T-helper 2 cell treated with Interferon-gamma antibody and Interleukin-4, amounts not matched to agents 100 ng/mL and 5 ng/mL, for 36 hours (primary cell): ENCODE results near the gene NPTXR. TPM values are rescaled to one million over a fixed set of nuclear protein-coding genes. Genes with fewer than 3 reads are reported as not detected.

Source experiments
- intact Hi-C: fragments of 100-400 bp; cut with micrococcal nuclease; formaldehyde crosslinking; loops from one replicate; pipeline ENCODE4 v1.15.1; 2023
- total RNA-seq: library from RNA; stranded (reverse); gene quantifications from 2 replicates; pipeline ENCODE4 v1.2.3, GENCODE V29; 2022

Gene NPTXR
- total RNA-seq, 1 donor from 2014 or later: 0.93 TPM

- intact Hi-C loops: no loop called here
Observed at GRCh38 chr22:38774496-38775166, 69.2 kb downstream of the NPTXR start.

- intact Hi-C loops: no loop called here
Observed at GRCh38 chr22:38773363-38773946, 70.4 kb downstream of the NPTXR start.

DNA sequence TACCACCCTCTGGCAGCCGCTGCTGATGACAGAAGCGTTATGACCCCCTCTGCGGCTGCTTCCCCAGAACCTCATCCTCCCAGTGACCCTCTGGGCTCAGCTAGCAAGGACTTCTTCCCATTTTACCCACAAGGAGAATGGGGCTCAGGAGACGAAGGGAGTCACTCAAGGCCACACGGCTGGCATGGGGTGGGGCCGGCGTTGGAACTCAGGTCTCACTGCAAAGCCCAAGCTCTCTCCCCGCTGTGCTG lies 71.3 kb downstream of the NPTXR start:
- intact Hi-C loops: no loop called here

DNA sequence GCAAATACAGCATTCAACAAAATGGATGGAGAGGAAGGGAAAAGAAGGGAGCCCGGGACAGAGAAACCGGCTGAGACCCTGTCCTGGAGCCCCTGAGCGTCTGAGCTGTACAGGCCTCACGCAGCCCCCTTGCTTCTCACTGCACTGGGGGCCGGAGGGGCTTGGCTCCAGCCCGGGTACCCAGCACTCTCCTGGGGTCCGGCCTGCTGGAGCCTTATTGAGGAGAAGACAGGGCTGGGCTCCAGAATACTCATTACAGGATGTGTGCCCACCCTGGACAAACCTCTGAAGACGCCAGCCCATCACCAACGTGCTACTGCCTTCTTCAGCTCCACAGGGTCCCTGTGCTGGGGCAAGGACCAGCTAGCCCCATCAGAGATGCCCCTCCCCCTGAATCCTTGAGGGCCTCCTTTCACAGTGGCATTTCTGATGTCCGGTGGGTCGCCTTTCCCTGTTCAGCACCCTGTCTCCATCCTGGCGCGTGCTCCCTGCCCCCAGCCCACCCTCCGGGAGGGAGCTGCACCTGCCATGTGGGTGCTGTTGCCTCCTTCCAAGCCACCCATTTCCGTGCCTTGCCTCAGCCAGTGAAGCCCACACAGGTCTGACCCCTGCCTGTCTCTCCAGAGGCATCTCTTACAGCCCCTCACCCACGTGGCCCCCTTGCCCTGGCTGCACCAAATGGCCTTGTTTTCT lies 73.4 kb downstream of the NPTXR start:
- intact Hi-C loops: no loop called here

Other genes with a start within 250 kb of the NPTXR start
- 0.11 TPM in 1 of 2 replicates, not detected in the other for gene FAM227A, start 187.6 kb downstream of the NPTXR start, total RNA-seq
- 10.2 and 11.8 TPM in 2 replicates for gene CBY1, start 187.4 kb downstream of the NPTXR start, total RNA-seq
- gene TOMM22, start 162.1 kb downstream of the NPTXR start, total RNA-seq: 101 and 113 TPM in 2 replicates
- gene JOSD1, start 143.1 kb downstream of the NPTXR start, total RNA-seq: 68.6 and 71.7 TPM in 2 replicates
- 74.4 and 78.8 TPM in 2 replicates for gene GTPBP1, start 138.1 kb downstream of the NPTXR start, total RNA-seq
- gene SUN2, start 88.0 kb downstream of the NPTXR start, total RNA-seq: 472 and 473 TPM in 2 replicates
- gene DNAL4, start 49.9 kb downstream of the NPTXR start, total RNA-seq: 6.7 and 6.8 TPM in 2 replicates
- gene CBX6, start 28.2 kb upstream of the NPTXR start, total RNA-seq: 64.3 and 67.9 TPM in 2 replicates
- 0.68 TPM in 1 of 2 replicates, not detected in the other for gene APOBEC3A, start 113.6 kb upstream of the NPTXR start, total RNA-seq
- 27.4 and 27.8 TPM in 2 replicates for gene APOBEC3B, start 138.3 kb upstream of the NPTXR start, total RNA-seq
- 97.9 and 101 TPM in 2 replicates for gene APOBEC3C, start 170.2 kb upstream of the NPTXR start, total RNA-seq
- 35.9 and 36.3 TPM in 2 replicates for gene APOBEC3D, start 177.1 kb upstream of the NPTXR start, total RNA-seq
- 28.3 and 28.7 TPM in 2 replicates for gene APOBEC3F, start 196.8 kb upstream of the NPTXR start, total RNA-seq
- 72.5 and 75.8 TPM in 2 replicates for gene APOBEC3G, start 233.2 kb upstream of the NPTXR start, total RNA-seq